Measurements from ENCODE around the gene BRD7.
A peak's percentile ranks its signal among the peaks of the same experiment; 100 is the strongest.

The BRD7 gene

DNA sequence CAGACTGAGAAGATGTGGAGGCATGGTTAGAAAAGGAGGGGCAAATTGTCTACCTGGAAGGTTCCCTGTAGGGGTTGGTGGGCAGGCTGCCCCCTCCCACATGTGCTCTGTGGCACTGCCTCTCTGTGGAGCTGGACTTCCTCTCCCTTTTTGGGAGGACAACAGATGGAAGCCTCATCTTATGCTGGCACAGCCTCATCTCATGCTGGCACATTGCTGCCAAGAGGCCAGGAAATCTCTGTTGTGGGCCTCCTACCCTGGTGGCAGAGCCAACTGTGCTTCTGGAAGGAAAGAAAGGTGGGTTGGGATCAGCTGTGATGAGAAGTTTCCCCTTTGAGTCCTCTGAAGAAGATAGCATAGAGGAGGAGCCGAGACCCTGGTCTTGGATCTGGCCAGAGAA is 19.7 kb upstream of the BRD7 start:
- no peak for DNase-seq

DNA sequence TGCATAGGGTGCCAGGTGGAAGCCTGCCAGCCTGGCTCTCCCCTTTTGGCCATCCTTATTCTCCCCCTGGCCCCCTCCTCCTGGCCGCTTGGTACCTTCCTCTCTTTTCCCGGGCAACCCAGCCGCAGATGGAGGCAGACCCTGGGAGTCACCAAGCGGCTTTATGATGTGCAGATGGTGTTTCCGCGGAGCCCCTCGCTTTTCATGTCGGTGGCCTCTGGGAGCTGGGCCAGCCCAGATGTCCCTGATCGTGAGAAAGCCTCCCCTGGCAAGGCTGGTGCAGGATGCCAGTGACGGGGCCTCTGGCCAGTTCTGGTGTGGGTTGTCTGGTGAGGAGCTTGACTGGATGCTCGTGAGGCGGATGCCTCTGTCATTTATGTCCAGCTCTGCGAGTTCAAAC is 18.0 kb upstream of the BRD7 start:
- no peak for DNase-seq

DNA sequence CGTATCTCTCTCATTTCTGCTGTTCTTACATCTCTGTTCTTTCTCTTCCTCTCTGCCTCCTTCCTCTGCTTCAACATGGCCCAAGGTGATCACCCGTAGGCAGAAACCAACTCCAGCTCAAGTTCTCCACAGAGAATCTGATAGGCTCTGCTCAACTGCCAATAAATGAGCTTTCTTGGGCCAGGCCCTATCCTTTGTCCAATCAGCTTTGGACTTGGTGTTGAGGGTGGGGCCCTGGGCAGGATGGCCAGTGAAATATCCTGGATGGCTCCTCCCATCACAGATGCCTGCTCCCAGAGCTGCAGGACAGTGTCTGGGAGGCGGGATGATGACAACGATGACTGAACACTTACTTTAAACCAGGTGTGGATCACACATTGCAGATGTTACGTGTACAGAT is 17.4 kb upstream of the BRD7 start:
- DNase-seq: no peak

DNA sequence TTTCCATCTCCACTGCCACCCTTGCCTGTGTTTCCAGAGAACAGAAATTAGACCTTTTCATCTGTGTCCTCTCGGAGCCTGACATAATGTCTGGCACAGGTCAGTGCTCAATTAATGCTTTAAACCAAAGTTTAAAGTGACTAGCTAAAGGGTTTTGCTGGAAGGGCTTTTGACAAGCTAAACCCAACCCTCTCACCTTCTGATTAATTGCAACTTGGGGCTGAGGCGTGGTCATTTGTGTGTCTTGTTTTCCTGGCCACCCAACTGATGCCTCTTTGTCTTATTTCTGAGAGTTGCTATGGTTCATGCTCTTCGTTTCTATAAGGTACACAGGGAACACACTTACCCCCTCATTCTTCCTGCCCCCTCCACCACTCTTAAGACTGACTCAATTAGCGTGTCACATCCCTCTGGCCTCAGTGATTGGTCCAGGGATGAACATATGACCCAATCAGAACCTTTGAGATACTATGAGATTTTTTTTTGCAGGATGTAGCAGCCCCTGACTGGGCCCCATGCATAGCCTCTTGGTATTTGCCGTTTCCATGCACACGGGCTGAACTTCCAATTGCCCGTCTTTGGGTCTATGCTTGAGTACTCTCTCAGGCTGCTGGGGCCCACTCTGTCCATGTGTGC is 15.8 kb upstream of the BRD7 start:
- DNase-seq: no peak

DNA sequence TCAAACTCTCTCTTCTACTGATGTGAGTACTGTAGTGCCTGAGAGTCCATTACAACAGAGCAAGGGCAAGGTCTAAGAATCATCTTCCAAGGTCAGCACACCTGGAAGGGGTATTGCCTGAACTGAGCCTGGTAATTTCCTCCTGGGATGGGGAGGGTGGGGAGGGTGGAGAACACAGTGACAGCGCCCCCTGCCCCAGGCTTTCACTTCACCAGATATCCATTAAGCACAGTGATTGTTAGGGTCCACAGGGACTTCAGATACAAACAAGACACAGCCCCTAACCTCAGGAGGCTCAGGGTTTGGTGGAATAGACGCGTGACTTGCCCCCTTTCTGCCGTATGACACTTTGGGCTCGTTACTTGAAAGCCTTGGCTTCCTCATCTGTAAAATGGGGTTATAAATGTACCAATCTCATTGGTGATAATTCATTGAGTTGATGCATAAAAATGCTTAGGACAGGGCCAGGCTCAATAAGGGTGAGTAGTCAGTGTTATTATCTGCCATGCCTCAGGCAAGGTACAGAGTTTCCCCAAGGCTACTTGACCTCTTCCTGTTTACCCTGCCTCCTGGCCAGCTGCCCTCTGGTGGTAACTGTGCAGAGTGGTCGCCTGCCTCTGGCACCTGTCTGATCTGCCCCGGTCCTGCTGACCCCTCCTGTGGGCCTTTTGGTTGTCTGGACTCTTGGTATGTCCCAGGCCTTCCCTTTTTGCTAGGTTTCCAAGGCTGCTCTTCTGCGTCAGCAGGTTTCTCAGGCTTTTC is 13.1 kb upstream of the BRD7 start:
- no peak for DNase-seq

DNA sequence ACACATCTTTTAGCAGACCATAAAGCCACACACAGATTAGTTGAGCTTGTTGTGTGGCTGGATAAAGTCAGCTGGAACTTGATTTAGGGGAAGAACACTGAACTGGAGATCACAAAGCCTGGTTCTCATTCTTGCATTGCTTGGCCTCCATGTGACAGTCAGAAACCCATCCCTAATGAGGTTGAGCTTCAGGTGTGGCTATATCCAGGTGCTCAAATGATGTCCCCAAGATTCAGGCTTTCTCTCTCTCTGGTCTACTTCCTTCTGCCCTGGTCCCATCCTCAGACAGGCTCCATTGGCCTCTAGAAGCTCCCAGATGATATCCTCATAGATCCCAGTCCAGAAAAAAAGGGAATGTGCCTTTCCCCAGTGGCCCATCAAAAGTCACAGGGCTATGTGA is 9.6 kb upstream of the BRD7 start:
- DNase-seq: no peak

DNA sequence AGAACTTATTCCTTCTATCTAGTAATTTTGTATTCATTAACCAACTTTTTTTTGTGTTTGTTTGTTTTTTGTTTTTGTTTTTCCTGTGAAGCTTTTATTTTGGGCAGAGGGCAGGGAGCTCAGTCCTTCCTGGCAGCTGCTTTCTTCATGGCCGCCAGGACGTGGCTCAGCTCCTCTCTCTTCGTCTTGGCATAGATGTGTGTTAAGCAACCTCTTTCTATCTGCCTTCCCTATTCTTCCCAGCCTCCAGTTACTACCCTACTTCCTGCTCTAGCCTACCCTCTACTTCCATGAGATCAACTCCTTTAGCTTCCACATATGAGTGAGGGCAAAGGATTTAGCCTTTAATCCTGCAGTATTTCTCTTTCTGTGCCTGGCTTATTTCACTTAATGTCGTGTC is 8.2 kb upstream of the BRD7 start:
- no peak for DNase-seq

DNA sequence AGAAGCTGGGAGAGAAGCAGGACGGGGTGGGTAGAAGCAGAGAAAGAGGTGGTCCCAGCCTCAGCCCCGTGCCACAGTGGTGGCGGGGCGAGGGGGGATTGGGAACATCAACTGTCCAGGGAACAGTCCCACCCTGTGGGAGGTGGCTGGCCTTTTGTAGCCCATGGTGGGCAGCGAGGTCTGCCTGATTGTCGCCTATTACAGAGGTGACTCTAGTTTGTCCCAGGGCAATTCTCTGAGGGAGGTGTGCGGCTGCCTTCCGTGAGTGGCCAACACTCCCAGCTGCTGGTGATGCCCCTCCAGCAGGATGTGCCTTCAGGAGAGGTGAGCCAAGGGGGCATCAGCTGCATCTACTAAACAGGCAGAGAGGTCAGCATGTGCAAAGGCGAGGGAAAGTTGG is 5.0 kb upstream of the BRD7 start:
- DNase-seq: no peak

DNA sequence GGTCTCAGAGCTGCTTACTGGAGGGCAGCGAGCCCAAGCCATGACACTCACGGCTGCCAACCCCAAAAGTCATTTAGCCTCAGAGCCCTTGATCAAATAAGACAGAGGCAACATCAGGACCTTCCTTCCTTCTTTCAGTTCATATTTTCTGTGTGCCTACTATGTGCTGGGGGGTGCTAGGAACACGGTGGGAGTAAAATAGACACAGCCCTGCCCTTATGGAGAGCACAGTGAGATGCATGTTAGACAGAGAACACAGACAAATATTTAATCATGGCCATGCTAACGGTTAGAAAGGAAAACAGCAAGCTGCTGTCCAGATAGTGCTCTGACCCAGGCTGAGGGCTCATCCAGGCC is 4.5 kb upstream of the BRD7 start:
- DNase-seq: no peak

DNA sequence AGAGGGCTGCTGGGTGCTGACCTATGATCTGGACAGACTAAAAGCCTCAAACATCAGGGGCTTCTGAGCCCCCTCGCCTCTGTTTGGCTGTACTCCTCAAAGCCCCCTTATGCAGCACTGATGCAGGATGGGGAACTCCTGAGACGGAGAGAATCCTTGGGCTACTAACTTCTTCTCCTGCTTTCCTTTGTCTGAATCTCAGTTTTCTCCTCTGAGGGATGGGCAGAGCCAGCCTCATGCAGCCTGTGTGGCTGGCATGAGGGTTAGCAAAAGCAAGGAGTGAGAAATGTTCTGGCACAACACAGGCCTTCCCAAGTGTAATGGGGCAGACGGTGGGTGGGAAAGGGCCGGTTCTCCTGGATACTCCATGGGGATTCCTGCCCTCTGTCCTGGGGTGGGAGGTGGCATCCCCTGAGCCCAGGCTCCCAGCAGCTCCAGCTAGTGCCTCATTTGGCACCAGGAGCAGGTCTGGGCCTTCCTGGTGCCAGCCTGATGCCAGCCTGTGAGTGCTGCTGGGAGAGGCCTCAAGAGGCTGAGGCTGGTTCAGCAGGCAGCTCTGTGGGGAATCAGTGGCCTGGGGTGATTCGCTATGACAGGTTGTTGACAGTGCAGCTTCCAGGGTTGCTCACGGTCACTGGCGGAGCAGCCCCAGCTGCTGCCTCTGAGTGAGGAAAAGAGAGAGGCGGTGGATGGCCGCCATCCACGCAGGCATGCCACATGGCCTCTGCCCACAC is 4.0 kb upstream of the BRD7 start:
- DNase-seq: peak; percentile 60

DNA sequence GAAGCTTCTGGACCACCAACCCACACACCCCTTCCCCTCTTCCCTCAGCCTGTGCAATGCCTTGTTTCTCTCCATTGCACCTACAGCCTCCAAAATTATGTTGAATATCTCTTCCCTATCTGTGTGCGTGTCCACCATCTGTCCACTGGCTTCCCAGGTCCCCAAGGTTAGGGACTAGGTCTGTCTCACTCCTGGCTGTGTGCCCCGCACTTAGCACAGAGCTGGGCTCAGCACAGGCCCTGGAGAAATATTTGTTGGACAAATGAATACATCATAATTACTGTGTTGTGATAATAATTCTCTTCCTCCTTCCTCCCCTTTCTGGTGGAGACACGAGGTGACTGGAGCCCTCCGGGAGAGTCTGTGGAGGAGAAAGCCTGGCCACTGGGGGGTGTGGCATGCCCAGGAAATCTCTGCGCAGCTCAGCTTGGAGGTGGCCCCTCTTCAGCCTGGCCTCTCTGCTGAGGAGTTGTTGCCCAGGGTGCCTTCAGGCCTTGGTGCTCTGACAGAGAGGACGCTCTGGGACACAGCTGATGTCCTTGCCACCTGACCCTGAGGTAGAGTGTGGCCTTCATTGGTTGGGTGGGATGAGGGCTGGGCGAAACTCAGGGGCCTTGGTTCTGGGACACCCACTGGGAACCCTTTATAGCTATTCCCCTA is 3.3 kb upstream of the BRD7 start:
- peak; percentile 23 for DNase-seq

DNA sequence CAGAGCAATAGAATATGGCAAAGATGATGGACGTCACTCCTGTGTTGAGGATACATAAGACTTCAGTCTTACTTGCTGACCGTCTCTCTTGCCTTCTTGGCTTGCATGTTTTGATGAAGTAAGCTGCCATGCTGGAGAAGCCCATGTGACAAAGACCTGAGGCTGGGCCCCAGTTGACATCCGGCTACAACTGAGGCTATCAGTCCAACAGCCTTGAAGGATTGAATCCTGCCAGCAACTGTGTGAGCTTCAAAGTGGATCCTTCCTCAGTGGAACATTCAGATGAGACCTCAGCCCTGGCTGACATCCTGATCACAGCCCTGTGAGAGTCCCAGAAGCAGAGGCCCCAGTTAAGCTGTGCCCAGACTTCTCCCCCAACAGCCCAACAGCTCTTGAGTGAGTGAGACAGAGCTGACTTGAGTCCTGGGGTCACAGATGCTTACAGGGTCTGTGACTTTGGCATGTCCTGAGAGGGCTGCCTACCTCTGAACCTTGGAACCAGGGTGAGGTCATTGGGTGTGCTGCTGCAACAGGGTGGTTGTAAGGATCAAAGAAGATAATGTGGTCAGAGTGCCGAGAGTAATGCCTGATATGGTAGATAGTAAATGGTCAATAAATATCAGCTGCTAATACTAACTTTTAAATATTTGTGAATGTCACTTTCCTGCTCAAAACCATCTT is 2.4 kb upstream of the BRD7 start:
- DNase-seq: no peak

DNA sequence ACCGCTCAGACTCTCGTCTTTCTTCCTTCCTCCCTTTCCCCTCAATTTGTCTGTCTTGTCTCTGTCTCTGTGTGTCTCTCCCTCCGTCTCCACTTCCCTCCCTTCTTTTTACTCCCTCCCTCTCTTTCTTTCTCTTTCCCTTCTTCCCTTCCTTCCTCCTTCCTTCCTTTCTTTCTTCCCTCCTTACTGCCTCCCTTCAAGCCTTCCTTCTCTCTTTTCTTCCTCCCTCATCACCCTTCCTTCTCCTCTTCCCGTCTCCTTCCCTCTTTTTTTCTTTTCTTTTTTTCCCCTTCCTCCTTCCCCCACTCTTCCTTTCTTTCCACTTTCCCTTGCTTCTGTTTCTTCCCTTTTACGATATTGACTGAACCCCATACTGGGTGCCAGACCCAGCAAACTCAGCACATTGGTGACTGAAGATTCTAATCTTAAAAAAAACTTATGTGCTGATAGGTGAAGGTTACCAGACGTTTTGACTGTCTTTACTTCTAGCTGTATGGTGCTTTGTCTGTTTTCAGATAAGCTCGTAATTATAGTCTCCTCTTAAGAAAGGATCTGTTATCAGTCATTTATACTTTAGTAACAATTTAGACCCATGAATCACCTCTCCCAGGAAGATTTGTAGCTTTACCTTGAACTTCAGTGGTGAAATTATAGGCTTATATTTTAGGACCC is 481 bp upstream of the BRD7 start:
- DNase-seq: no peak

DNA sequence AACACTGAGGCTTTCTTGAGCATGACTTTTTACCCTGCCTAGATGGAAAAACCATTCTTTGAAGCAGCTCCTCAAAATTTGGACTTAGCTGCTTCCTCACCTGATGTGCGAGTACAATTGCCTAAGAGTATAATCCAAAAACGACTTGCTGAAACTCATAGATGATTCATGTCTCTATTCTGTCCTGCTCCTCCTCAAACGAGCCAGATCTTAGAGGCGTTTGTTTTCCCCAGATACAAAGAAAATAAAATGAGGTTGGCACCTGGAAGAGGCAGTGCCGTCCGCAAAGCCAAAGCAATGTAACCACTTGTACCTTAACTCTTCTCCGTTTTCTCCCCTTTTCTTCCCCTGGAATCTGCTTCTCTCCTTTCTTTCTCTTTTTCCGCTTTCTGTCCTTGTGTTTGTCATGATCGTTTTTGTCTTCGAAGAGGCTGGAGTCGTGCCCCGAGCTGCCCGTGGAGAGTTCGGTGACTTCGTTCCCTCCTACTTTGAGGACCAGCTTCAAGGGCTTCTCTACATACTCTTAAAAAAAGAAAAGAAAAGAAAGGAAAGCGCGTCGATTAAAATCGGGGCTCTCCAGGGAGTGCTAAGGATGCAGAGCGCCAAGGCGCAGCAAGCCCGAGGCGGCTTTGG is 895 bp downstream of the BRD7 start:
- no peak for DNase-seq

DNA sequence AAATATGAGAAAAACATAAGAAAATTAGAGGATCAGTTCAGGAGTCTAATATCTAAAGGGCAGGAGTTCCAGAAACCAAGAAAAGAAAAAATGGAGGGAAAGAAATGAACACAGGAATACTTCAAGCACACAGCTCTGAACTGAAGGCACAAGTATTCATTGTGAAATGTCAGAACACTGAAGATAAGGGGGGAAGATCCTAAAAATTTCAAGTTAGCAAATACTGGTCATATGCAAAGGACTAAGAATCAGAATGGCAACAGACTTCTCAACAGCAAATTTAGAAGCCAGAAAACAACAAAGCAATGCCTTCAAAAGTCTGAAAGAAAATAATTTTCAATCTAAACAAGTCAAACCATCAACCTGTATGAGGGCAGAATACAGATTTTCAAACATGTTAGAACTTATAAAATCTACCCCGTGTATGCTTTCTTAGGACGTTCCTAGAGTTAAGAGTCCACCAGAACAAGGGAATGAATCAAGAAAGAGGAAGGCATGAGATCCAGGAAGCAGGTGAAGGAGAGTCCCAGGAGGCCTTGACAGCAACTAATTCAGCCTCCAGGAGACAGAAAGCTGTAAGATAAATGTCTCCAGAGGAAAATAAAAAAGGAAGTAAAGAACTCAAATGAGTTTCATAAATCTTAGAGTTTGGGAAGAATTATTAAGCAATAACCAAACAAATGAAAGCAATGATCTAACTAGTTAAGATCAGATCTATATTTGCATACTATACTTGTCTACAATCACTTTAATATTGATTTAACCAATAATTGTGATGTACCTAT is 2.8 kb downstream of the BRD7 start:
- DNase-seq: no peak

DNA sequence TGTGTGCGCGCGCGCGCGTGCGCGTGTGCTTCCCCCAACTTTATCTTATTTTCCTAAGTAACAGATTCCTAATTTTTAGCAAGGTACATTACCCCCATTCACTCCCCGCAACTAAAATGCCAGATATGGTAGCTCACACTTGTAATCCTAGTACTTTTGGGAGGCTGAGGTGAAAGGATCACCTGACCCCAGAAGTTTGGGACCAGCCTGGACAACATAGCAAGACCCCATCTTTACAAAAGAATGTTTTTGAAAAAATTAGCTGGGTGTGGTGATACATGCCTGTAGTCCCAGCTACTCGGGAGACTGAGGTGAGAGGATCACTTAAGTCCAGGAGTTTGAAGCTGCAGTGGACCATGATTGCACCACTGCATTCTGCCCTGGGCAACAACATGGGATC is 5.1 kb downstream of the BRD7 start:
- no peak for DNase-seq

DNA sequence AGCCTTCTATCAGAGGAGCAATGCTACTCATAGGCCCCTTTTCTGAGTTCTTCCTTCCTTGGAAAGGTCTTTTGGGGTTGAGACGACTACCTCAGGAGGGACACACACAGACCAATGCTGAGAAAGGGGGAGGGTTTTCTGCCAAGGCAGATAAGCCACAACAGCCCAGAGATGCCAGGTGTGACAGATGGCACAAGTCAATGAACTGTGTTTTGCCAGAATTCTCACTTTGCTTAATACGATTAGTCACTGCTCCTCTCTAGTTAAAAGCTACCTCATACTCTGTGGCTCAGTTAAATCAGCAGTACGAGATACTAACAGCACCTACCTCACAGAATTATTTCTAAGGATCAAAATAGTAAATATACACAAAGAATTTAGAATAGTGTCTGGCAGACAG is 8.0 kb downstream of the BRD7 start:
- no peak for DNase-seq

DNA sequence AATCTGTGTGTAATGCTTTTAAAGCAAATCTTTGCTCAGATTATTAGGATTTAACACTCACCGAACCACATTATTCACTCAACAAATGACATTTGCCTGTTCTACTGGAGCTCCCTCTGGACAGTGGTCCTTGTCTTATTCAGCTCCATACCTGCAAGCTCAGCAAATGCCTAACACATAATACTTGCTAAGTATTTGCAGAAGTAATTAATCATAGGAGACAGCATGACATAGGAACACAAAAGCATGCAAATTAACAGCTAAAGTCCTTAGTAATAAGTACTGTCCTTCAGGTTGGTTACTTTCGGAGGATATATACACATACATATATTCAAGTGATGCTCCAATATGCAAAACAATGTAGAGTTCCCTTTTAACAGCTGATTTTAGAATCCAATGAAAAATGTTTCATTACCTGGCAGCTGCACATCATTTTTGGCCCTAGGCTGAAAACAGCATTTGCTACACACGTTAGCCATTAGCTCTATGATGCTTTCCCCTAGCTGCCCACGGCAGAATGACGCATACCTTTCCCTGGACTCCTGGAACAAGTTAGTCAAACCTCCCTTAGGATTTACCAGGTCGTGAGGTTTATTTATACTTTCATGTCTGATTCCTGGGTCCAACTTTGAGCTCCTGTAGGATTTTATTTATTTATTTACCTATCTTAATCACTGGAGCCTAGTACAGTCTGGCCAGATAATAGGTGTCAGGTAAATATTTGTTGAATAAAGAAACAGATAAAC is 8.6 kb downstream of the BRD7 start:
- no peak for DNase-seq

DNA sequence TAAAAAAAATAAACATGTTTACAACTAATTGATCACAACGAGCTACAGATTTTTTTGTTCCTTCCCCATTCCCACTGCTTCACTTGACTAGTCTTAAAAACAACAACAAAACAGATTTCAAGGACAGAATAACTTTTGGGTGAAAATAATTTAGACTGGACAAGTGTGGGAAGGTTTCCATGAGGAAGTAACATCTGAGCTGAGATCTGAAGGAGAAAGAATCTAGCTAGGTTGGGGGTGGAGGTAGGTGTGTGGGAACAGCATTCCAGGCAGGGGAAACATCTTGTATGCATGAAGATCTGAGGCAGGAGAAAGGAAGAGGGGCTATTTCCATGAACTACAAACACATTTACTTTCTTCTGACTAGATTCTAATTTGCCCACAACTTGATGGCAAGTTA is 9.2 kb downstream of the BRD7 start:
- no peak for DNase-seq

DNA sequence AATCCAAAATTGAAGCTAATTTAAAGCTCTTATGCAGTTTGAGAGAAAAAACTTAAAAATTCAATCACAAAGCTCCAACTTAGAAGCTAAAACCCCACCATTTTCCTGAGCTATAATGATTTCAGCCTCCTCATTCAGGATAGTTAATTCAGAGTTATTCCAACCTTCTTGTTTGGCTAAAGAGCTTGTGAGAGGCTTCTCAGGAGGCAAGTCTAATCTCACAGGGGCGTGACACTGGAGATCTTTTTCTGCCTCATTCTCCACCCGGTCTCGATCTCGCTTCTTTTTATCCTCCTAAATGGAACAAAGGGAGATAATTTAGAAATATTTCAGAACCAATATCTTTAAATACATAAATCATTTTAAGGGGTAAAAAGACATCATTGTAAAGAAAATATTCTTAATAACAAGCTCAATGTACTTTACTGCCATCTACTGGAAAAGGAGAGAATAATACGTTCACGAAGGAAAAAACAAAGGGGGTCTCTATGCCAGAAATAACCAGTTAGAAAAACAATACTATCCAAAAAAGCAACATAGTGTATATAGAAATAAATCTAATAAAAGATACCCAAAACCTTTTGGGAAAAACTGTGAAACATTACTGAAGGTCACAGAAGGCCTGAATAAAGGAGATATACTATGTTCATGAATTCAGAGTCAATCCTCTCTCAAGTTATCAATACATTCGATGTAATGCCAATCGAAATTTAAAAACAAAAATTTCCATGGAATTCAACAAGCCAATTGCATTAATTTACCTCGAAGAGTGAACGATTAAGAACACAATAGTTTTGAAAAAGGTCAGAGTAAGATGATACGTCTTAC is 13.9 kb downstream of the BRD7 start:
- no peak for DNase-seq
